Fibroblast of skin of left quadriceps (primary cell): ENCODE results near the gene PPP1R37.

Source experiments
- DNase-seq, 2 experiments: peaks; one replicate each; pipeline ENCODE4 v3.0.0-alpha.2; 2013; ENCODE audit warnings: low read depth in 2 of 2

Gene PPP1R37

DNA sequence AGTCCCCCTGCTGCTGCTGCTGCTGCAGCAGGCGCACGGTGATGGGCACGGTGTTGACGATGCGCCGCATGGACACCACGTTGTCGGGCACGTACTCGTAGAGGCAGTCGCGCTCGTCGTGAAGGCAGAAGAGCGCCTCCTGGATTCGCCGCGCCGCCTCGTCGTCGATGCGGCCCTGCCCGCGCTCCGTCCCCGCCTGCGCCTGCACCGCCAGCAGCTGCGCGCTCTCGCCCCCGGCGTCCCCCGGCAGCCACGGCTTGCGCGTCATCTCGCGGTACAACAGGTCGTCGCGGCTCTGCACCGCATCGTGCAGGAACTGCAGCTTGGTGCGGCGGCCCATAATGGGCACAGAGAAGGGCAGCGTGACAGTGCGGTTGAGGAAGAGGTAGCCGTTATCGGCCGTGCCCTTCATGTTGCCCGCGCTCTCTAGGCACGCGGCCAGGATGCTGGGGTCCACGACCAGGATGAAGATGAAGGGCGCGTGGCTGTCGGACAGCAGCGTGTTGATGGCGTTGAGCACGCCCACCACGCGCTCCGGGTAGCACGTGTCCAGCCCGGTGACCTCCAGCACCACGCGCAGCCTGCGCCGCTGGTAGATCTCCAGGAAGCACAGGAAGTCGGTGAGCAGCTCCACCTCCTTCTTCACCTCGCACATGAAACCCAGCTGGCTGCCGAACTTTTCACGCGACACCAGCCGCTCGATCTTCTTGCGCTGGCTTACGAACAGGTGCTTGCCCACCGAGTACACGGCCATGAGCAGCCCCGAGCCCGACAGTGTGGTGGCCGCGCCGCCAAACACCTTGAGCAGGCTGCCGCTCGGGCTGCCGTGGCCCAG lies 59.7 kb downstream of the PPP1R37 start:
- no peak for DNase-seq

DNA sequence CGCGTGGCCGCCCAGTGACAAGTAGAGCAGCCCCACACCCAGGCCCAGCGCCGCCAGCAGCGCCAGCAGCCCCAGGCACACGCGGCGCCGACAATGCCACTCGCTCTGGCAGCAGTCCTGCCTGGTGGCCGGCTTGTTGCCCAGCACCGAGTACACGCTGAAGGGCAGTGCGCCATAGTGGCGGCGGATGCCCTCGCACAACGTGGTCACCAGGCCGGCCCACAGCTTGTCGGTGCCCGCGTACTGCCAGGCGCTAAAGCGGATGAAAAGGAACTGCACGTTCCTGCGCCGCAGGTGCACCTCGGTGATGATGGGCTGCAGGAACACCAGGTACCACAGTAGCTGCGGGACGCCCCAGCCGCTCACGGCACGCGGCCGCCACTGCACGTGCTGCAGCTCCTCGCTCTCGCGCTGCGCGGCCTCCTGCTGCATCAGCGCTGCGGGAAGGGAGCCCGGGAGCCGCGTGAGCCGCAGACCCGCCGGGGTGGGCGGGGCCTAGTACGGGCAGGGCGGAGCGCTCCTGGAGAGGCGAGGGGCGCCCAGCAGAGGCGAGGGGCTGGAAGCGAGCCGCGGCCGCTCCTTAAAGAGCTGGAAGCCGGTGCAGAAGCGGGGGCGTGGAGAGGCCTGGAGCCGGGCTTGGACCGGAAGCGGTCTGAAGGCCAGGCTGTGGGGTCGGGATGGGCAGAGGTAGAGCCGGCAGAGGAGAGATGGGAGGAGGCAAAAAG lies 60.5 kb downstream of the PPP1R37 start:
- DNase-seq: no peak

DNA sequence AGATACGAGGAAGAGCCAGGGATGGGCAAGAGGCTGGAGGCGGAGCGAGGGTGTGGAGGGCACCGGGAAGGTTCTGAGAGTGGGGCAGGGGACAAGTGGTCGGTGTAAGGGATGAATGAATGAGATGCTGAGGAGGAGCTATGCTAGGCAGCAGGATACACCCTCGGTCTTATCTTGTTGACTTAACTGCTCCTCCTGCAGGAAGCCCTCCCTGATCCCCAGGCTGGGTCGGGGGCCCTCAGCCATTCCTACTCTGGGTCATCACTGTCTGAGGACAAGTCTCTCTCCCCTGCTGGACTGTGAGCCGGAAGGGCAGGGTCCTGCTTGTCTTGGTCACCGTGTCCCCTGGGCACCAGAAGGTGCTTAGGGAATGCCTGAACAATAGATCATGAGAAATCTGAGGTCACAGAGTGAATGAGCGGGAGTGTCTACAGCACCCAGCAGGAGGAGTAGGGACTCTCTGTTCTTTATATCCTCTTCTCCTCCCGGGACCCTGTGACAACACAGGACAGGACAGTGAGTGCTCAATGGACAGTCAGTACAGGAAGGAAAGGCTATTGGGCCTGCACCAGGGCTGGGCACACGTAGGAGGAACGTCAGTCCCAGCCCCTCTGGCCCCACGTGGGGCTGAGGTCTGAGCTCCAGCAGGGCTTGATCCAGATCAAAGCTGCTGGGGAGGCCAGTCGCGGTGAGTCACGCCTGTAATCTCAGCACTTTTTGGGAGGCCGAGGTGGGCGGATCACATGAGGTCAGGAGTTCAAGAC lies 61.3 kb downstream of the PPP1R37 start:
- DNase-seq: no peak

DNA sequence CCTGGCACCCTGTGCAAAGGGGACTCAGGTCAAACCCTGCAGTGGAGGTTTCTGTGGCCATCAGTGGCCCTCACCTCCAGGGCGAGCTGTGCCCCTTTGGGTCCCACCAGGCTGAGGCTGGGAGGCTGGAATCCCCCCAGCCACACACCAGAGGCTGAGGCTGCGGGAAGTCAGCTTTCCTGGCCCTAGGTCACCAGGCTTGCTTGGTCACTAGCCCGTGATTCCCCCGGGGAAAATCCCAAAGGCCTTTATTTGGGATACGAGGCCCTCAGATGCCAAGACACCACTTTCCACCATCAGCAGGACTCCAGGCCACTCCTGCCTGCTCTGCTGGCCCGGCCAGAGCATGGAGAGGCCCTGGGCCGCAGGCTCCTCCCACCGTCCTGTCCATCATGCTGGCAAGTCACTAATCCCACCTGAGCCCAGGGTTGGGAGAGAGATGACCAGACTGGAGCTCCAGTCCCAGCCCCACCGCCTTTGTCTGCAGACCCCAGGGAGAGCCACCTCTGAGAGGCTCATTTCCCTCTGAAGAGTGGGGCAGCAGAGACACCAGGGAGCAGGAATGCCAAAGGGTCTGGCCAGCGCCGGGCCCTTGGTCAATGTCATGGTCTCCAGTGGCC lies 63.1 kb downstream of the PPP1R37 start:
- no peak for DNase-seq

DNA sequence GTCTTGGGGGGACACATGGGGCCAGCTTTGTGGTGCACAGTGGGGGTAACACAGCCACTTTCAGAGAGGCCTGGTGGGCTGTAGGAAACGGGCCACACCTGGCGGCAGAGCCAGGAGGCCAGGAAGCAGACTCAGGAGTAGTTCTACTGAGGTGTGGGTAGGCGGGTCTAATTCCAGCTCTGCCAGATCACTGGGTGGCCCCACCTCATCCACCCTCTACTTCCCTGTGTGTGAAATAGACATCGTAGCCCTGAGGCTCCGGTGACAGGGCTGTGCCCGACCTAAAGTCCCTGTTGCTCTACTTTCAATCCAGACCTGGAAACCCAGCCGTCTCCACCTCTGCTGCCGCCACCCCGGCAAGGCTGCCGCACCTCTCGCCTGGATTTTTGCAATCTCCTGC lies 63.8 kb downstream of the PPP1R37 start:
- DNase-seq: no peak

DNA sequence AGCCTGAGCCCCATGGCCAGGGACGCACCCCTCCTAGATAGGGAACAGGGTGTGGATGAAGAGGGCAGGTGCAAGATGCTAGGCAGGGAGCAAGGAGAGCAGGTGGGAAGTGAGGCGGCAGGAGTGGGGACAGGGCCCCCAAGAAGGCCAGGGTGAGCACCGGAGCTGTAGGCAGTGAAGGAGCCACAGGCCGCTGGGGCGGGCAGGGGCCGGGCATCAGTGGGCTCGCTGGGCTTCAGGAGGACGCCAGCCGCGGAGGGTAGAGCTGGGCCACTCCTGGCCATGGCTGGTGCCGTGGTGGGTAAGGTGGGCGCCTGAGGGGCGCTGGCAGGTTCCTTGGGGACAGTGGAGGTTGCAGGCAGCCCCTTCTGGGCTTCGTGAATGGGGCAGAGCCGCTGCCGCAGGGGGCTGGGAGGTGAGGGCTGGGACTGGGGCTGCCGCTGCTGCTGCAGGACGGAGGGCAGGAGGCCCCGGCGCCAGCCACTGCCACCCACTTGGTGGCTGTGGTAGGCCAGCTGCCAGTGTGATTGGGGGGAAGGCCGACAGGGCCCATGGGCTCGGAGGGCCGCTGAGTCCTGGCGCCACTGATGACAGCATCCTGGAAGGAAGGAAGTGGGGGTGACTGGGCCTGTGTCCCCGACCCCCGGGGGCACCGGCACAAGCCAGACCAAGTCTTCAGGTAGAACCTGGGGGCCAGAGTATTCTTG lies 65.7 kb downstream of the PPP1R37 start:
- DNase-seq: no peak

DNA sequence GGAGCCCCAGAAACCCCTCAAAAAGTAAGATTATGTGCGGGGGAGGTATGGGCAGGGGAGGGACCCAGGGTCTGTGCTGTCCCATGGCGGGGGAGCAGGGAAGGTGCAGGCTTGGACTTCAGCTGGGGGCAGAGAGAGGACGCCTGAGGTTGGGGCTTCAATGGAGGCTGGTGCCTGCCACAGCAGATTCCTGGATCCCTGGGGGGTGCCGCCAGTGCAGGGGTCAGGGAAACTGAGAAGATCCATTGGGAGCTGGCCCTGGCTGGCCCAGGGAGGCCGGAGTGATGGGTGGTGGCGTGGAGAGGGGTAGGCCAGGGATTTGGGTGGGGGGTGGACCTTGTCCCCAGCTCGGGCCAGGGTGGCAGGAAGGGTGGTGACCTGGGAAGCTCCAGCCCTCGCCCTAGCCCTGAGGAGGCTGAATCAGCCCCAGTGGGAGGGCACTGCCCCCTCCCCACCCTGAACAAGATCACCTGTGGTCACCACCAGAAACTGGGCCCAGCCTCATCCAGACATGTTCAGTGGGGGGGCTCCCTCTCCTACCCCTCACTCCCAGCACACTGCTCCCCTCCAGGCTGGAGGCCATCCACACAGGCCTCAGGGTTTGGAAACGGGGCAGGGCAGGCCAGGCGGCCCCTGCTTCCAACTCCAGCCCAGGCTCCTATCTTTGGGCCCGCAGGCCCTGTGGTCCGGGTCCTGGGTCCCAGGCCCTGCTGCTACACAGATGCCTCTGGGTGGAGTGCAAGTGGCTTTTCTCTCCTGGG lies 66.4 kb downstream of the PPP1R37 start:
- DNase-seq: no peak

DNA sequence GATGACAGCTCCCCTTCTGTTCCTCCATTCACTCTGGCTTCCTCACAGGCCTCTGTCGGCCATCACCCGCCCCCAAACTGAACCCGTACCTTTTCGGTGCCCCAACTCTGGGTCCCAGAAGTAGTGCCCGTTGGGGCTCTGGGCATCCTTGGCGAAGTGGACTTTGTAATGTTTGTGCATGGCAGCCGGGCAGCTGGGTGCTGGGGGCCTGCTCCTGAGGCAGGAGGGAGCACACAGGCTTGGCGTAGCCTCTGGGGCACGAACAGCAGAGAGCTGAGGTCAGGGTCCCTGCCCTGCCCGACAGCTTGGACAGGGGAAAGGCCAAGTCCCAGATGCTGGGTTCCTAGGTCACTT lies 67.0 kb downstream of the PPP1R37 start:
- DNase-seq: no peak

DNA sequence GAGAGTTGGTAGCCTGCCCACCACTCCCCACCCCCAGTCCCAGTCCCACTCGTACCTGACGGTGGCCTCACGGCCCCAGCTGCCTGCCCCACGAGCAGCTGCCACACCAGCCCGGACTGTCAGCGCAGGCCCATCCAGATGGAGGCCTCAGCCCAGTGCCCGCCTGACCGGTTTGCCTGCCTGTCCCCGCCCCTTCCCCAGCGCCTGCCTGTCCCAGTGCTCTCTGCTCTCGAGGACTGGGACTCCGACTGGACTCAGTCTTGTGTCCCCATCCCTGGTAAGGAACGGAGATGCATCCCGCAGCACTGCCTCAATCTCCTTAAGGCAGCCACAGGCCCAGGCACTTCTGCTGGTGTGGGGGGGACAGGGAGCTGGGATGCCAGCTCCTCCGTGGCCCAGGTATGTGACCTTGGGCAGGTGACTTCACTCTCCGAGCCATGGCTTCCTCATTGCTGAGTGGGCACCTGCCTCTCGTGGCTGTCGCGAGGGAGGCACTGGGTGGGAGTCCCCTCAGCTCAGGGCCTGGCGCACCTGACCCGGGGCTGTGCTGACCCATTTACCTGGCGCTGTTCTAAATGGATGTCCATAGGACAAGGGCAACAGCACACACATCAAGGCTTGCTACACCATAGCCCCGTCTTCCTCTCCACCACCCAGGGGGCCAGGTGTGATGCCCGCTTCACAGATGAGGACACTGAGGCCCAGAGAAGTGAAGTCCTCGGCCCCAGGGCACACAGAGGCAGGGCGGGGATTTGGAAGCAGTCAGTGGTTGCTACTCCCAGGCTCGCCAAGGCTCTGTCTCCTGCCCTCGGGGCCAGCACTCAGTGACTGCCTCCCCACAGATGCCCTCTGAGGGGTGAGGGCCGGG lies 68.1 kb downstream of the PPP1R37 start, which contains the start of gene NKPD1:
Gene NKPD1 (minus strand): TSS at position 113 of the 868 bp plus-strand sequence. CDS start 832 bp downstream, outside the sequence.
- no peak for DNase-seq

DNA sequence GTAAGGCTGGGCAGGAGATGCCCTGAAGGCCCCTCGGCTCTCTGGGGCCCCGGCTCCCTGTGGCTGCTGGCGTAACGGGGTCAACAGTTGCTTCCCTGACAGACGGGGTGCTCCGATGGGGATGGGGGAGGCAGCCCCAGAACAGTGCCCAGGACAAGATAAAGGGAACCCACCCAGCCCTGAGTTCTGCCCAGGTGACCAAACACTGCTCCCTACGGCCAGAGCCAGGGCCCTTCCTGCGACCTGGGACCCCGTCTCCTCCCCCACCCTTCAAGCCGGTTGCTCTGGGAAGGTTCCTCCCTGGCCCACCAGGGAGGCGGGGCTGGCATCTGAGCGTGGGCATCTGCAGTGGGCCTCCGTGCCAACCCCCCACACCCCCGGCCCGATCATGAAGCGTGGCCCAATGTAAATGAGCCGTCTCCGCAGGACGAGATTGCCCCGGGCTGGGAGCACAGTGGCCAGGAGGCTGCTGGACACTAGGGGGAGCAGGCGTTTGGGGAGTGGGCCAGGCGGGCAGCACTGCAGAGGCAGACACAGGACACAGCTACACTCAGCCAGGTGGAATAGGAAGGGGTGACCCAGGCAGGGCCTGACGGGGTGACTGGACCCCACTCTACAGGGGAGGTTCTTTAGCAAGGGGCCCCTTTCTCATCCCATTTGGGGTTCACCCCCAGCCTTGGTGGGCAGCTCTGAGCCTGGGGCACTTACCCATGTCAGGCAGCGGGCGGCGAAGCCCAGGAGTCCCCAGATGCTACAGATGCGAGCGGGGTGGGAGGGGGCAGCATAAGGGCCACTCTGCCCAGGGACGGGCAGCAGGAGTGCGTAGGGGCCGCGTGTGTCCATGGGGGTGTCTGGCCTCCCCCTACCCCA lies 69.0 kb downstream of the PPP1R37 start:
- DNase-seq: no peak

DNA sequence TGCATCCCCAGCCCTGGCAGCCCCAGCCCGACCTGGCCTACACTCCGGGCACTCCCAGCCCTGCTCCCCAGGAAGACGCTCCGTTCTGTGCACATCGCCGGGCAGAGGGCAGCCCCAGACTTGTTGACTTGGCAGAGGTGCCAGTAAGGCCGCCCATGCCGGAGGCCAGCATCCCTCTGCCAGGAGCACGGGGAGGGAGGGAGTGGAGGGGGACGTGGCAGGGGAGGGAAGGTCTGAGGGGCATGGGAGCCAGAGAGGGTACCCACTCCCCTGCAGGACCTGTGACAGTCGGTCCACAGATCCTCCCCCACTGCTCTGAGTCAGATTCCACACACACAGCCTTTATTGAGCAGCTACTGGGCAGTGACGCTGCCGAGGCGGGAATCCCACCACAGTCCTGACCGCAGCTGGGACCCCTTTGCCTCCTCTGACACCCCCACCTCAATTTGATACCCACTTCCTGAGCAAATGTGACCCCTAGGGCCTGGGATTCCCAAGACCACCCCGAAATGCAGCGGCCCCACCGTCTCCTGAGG lies 69.7 kb downstream of the PPP1R37 start:
- no peak for DNase-seq

DNA sequence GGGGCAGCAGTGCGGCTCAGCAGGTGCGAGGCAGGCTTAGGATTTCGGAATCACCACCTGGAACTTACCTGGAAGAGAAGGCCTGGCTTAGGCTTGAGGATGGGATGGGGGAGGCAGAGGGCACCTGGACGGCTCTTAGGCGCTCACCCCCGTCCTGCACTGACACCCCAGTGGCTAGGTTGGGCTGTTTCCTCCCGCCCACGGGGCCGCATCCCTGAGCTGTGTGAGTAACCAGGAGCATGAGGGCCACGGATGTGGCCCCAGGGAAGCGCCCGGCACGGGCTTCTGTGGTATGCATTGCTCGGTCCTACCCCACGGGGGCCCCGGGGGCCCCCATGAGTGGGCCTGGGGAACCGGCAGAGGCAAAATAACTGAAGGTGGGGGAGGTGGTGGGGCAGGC lies 70.2 kb downstream of the PPP1R37 start:
- no peak for DNase-seq

DNA sequence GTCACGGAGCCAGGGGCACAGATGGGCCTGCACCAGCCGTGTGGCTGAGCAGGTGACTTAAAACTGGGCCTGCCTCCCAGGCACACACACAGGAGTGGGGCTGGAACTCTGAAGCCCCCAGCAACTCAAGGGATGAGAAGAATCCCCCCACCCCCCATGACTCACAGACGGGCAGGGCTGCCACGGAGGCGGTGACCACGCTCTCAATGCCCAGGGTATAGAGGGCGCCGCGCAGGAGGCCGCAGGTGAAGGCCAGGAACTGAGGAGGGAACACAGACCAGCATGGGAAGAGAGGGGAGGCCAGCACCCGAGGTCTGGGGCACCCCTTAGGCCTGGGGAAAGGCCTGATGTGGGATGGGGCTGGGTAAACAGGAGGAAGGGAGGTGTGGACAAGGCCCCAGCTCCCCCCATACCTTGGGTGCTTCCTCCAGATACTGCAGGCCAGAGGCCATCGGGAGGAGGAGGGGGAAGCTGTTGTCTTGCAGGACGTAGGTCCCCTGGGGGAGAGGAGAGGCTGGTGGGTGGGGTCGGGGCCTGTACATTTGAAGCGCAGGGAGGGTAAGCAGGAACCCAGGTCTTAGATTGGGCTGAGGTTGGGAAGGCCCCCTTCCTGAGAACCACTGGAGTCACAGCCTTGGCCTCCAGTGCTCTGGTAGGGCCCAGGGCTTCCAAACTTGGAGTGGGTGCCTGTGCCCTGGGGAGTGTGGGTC lies 70.9 kb downstream of the PPP1R37 start:
- no peak for DNase-seq

DNA sequence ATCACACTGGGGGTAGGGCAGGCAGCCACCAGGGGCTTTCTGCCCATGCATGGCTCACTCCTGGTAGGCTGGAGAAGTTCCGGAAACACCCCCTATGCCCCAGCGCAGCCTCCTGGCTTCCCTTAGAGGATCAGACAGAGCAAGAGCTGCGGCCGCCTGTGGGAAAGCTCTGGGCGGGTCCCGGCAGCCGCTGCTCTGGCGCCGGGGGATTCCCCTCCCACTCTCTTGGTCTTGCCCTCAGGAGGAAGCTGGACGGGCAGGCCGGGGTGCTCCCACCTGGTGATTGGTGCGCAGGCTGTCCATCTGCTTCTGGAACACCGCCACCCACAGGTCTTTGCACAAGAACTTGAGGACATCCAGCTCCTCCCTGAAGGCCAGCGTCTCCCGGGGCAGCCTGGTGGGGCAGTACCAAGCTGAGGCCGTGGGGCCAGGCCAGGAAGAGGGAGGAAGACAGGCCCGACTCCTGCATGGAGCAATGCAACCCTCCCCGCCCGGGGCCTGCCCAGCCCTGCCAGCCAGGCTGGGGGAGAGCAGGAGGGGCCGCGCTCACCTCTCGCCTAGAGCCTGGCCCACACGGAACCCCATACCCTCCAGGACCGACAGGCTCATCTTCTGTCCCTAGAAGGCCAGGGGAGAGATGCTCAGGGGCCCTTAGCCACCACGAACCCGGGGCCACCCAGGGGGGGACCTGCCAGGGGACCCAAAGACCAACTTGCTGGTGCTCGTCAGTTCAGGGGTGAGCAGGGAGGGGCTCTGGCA lies 71.8 kb downstream of the PPP1R37 start:
- DNase-seq: no peak

DNA sequence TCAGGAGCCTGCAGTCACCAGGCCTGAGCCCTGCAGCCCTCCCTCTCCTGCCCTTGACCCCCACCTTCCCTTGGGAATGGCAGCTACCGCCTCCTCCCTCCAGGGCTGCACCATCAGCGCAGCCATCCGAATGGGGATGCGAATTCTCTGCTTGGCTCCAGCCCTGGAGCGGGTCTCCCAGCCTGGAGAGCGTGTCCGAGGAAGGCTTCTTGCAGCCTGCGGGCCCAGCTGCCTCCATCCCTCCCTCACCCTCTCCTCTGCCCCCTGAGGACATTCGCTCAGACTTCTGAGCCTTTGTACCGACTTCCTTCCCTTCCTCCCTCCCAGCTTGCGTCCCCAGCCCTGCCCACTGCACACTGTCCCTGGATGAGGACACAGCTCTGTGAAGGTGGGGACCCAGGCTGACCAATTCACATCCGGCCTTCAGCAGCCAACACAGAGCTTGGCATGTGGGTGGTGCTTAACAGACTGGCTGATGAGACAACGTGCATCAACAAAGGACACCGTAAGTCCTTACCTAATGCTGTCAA lies 73.8 kb downstream of the PPP1R37 start:
- no peak for DNase-seq

DNA sequence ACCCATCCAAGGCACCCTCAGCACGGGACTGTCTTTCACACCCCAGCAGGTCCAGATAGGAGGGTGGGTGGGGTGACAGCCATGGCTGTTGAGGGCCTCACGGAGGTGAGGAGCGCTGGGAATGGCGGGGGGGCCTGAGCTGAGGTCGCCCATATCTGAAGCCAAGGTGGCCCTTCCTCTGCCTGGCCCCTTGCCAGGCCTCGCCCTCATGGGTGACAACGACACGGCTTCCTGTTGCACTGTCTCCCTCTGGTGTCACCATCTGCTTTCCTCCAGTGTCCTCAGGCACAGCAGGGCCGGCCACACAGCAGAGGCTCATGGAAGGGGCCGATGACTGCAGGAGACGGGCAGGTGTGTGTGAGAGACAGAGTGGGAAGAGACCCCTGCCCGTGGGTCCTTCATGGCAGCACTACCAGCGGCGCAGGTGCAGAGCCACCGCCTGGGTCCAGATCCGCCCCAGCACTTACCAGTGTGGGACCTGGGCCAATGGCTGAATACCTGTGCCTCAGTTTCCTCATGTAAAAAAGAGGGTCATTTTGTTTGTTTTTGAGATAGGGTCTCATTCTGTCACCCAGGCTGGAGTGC lies 75.9 kb downstream of the PPP1R37 start:
- DNase-seq: no peak
